ENCODE measurements around the gene CFAP54. TPM values are rescaled to one million over a fixed set of nuclear protein-coding genes. Genes with fewer than 3 reads are reported as not detected.

CFAP54 gene
- total RNA-seq, 1 experiment from 2014 or later: 0.35 TPM

- Mint-ChIP-seq H3K4me3 (ENCODE audit: low read depth, unreplicated experiment) (no peak overlapping the region), H3K27me3 (ENCODE audit: unreplicated experiment) (no peaks in the 10 kb centered on the region), H3K4me1 (ENCODE audit: low read depth, unreplicated experiment) (no peaks in the 10 kb centered on the region), H3K9me3 (ENCODE audit: low read depth, unreplicated experiment) (no peaks in the 10 kb centered on the region), H3K36me3 (ENCODE audit: insufficient read depth, unreplicated experiment) (no peaks in the 10 kb centered on the region), H3K27ac (ENCODE audit: unreplicated experiment) (no peak overlapping the region)
- intact Hi-C loops (cut with micrococcal nuclease; ENCODE audit: unreplicated experiment): no loop called here
- TF ChIP-seq CTCF (IDR thresholded peaks at IDR 0.05; ENCODE audit: unreplicated experiment): no peak
- DNase-seq: no peak
- BruUV-seq (replicated peaks): no TSS peak
- CTCF ChIA-PET: interaction anchor here (0.7 kb wide), 1 partner anchor 25 kb away, joined by 3 read pairs; no protein-coding TSS in a partner anchor
Measured at GRCh38 chr12:96482086-96482485, 7.3 kb upstream of the CFAP54 start.

GRCh38 chr12:96483116-96483515 lies 6.3 kb upstream of the CFAP54 start:
- intact Hi-C loops (cut with micrococcal nuclease; ENCODE audit: unreplicated experiment): no loop called here
- DNase-seq: no peak
- CTCF ChIA-PET: no interaction called here
- Mint-ChIP-seq H3K4me3 (ENCODE audit: low read depth, unreplicated experiment) (no peak overlapping the region), H3K36me3 (ENCODE audit: insufficient read depth, unreplicated experiment) (no peaks in the 10 kb centered on the region), H3K27ac (ENCODE audit: unreplicated experiment) (no peak overlapping the region), H3K9me3 (ENCODE audit: low read depth, unreplicated experiment) (no peaks in the 10 kb centered on the region), H3K27me3 (ENCODE audit: unreplicated experiment) (no peaks in the 10 kb centered on the region), H3K4me1 (ENCODE audit: low read depth, unreplicated experiment) (no peaks in the 10 kb centered on the region)
- no TSS peak for BruUV-seq (replicated peaks)
- TF ChIP-seq CTCF (IDR thresholded peaks at IDR 0.05; ENCODE audit: unreplicated experiment): no peak

GRCh38 chr12:96486751-96487613 lies 2.4 kb upstream of the CFAP54 start:
- H3K4me1 Mint-ChIP-seq (ENCODE audit: low read depth, unreplicated experiment): no peaks in the 10 kb centered on the region
- H3K27ac Mint-ChIP-seq (ENCODE audit: unreplicated experiment): no peak overlapping the region
- BruUV-seq (replicated peaks): no TSS peak
- peaks cover 6% of the 10 kb centered on the region for H3K36me3 Mint-ChIP-seq (ENCODE audit: insufficient read depth, unreplicated experiment)
- DNase-seq: no peak
- H3K4me3 Mint-ChIP-seq (ENCODE audit: low read depth, unreplicated experiment): no peak overlapping the region
- CTCF ChIA-PET: interaction anchor here (0.6 kb wide), 2 partner anchors 85 to 489 kb away, joined by 3 read pairs; no protein-coding TSS in a partner anchor
- no peaks in the 10 kb centered on the region for H3K9me3 Mint-ChIP-seq (ENCODE audit: low read depth, unreplicated experiment)
- TF ChIP-seq CTCF (IDR thresholded peaks at IDR 0.05; ENCODE audit: unreplicated experiment): no peak
- intact Hi-C loops (cut with micrococcal nuclease; ENCODE audit: unreplicated experiment): loop anchor here (5.0 kb wide), 1 partner anchor 85 kb away; the partner anchor contains the start of gene CDK17
- H3K27me3 Mint-ChIP-seq (ENCODE audit: unreplicated experiment): no peaks in the 10 kb centered on the region

- Mint-ChIP-seq H3K9me3 (ENCODE audit: low read depth, unreplicated experiment) (no peaks in the 10 kb centered on the region), H3K36me3 (ENCODE audit: insufficient read depth, unreplicated experiment) (peaks cover 6% of the 10 kb centered on the region), H3K4me3 (ENCODE audit: low read depth, unreplicated experiment) (no peak overlapping the region), H3K27me3 (ENCODE audit: unreplicated experiment) (no peaks in the 10 kb centered on the region), H3K4me1 (ENCODE audit: low read depth, unreplicated experiment) (no peaks in the 10 kb centered on the region), H3K27ac (ENCODE audit: unreplicated experiment) (no peak overlapping the region)
- intact Hi-C loops (cut with micrococcal nuclease; ENCODE audit: unreplicated experiment): loop anchor here (5.0 kb wide), 1 partner anchor 85 kb away; the partner anchor contains the start of gene CDK17
- CTCF ChIA-PET: no interaction called here
- no peak for DNase-seq
- no peak for TF ChIP-seq CTCF (IDR thresholded peaks at IDR 0.05; ENCODE audit: unreplicated experiment)
- BruUV-seq (replicated peaks): no TSS peak
Measured at GRCh38 chr12:96487634-96488033, 1.7 kb upstream of the CFAP54 start.

Data from Calu3 (cell line).